Neural cell (in vitro differentiated cells): ENCODE data around the gene TBC1D32. TPM values are rescaled to one million over a fixed set of nuclear protein-coding genes. Genes with fewer than 3 reads are reported as not detected.

Experiments used
- H2AFZ ChIP-seq: fragments of 200-600, 300-800 bp; sonication (generic), shearing (Covaris generic); 2 replicates; pipeline ENCODE4 v1.6.0; 2014; ENCODE audit warnings: low read depth, mild to moderate bottlenecking, antibody characterized with exemption, low read length, moderate library complexity
- H3F3A ChIP-seq: fragments of 200-600 bp; shearing (Covaris generic); 2 replicates; pipeline ENCODE4 v1.6.1; 2016; ENCODE audit warnings: mild to moderate bottlenecking, moderate library complexity, mixed read lengths, antibody characterized with exemption, low read length; ENCODE audit not compliant: insufficient read depth, poor library complexity, severe bottlenecking
- H3K27ac ChIP-seq: fragments of 200-600, 300-800 bp; sonication (generic), shearing (Covaris generic); 2 replicates; pipeline ENCODE4 v1.5.1; 2014; ENCODE audit warnings: mild to moderate bottlenecking, low read length, moderate library complexity
- H3K27me3 ChIP-seq: fragments of 300-800, 200-600 bp; sonication (generic), shearing (Covaris generic); 2 replicates; pipeline ENCODE4 v1.6.0; 2014; ENCODE audit warnings: mild to moderate bottlenecking, low read depth, low read length, moderate library complexity; ENCODE audit not compliant: insufficient read depth
- H3K36me3 ChIP-seq: fragments of 300-800, 200-600 bp; sonication (generic), shearing (Covaris generic); 2 replicates; pipeline ENCODE4 v1.5.1; 2014; ENCODE audit warnings: mild to moderate bottlenecking, antibody characterized with exemption, low read length, moderate library complexity; ENCODE audit not compliant: insufficient read depth
- H3K4me2 ChIP-seq: fragments of 300-800, 200-600 bp; sonication (generic), shearing (Covaris generic); 2 replicates; pipeline ENCODE4 v1.6.0; 2014; ENCODE audit warnings: mild to moderate bottlenecking, low read length
- H3K4me3 ChIP-seq: fragments of 300-800, 200-600 bp; sonication (generic), shearing (Covaris generic); 2 replicates; pipeline ENCODE4 v1.5.1; 2014; ENCODE audit warnings: mild to moderate bottlenecking, low read length, moderate library complexity
- H3K79me2 ChIP-seq: fragments of 200-600 bp; shearing (Covaris generic); replicated peaks from 2 replicates; pipeline ENCODE4 v1.6.0; 2014; ENCODE audit warnings: mild to moderate bottlenecking, low read length, moderate library complexity; ENCODE audit not compliant: insufficient read depth
- H3K9ac ChIP-seq: fragments of 300-800, 200-600 bp; sonication (generic), shearing (Covaris generic); 2 replicates; pipeline ENCODE4 v1.6.1; 2016; ENCODE audit warnings: mild to moderate bottlenecking, low read length, mixed read lengths
- H3K9me2 ChIP-seq: fragments of 200-600 bp; shearing (Covaris generic); 2 replicates; pipeline ENCODE4 v1.6.1; 2016; ENCODE audit warnings: mild to moderate bottlenecking, low read length, mixed read lengths; ENCODE audit not compliant: insufficient read depth
- H3K9me3 ChIP-seq: fragments of 200-600, 300-800 bp; sonication (generic), shearing (Covaris generic); 2 replicates; pipeline ENCODE4 v1.6.1; 2016; ENCODE audit warnings: mild to moderate bottlenecking, mixed run types, low read length, moderate library complexity, mixed read lengths
- H4K20me1 ChIP-seq: fragments of 200-600 bp; shearing (Covaris generic); 2 replicates; pipeline ENCODE4 v1.6.1; 2016; ENCODE audit warnings: mild to moderate bottlenecking, mixed run types; ENCODE audit not compliant: insufficient read depth
- CTCF ChIP-seq: fragments of 450-650 bp; IDR thresholded peaks from 2 replicates; pipeline ENCODE4 v1.5.1; 2014; ENCODE audit warnings: antibody characterized with exemption, mild to moderate bottlenecking, moderate library complexity; ENCODE audit not compliant: poor library complexity, severe bottlenecking
- EP300 ChIP-seq: fragments of 450-650 bp; conservative IDR thresholded peaks from 2 replicates; pipeline ENCODE4 v1.6.1; 2014; ENCODE audit warnings: antibody characterized with exemption, mild to moderate bottlenecking, moderate library complexity; ENCODE audit not compliant: poor library complexity, severe bottlenecking
- EZH2 ChIP-seq: fragments of 200-600, 300-800 bp; shearing (Covaris generic), sonication (generic); IDR thresholded peaks from 2 replicates; pipeline ENCODE4 v1.6.1; 2014; ENCODE audit warnings: antibody characterized with exemption, low read length, borderline replicate concordance, mild to moderate bottlenecking; ENCODE audit not compliant: insufficient read depth, poor library complexity, severe bottlenecking
- MXI1 ChIP-seq: fragments of 450-650 bp; conservative IDR thresholded peaks from 2 replicates; pipeline ENCODE4 v1.6.1; 2014; ENCODE audit warnings: antibody characterized with exemption, mild to moderate bottlenecking; ENCODE audit not compliant: poor library complexity, severe bottlenecking
- POLR2AphosphoS5 ChIP-seq: IDR thresholded peaks from 2 replicates; pipeline ENCODE4 v1.6.1; 2012
- RAD21 ChIP-seq: fragments of 450-650 bp; conservative IDR thresholded peaks from 2 replicates; pipeline ENCODE4 v1.6.1; 2014; ENCODE audit warnings: antibody characterized with exemption, mild to moderate bottlenecking, moderate library complexity
- SMC3 ChIP-seq: fragments of 450-650 bp; conservative IDR thresholded peaks from 2 replicates; pipeline ENCODE4 v1.6.1; 2014; ENCODE audit warnings: antibody characterized with exemption, mild to moderate bottlenecking, moderate library complexity; ENCODE audit not compliant: poor library complexity
- TAF1 ChIP-seq: IDR thresholded peaks from 2 replicates; pipeline ENCODE4 v1.6.1; 2012; ENCODE audit warnings: low read depth
- polyA plus RNA-seq: library from polyadenylated mRNA; depleted of rRNA; stranded (reverse); fragments of >200 nt; gene quantifications from 2 replicates; pipeline ENCODE4 v1.2.3, GENCODE V29; 2014
- TF ChIP-seq, protein P1 (sequence below): IDR thresholded peaks from 2 replicates; pipeline ENCODE4 v1.6.1; 2012; ENCODE audit warnings: borderline replicate concordance

The TBC1D32 gene
- polyA plus RNA-seq, 1 donor from 2014 or later, result 33.2 TPM

DNA sequence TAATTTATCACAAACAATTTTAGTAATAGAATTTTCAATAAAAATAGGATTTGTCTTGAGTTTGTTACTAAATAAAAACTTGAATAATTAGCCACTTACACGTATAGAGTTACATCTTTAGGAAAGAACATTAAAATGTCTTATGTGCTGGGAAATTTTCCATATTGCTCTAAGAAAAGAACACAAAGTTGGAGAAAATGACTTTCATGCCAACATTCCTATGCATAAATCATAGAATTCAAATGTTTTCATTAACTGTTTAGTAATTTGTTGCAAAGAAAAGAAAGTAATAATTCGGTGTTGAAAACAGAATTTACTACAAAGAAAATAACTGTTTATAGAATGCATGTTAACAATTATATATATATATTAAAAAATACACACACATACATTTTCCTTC, 4.7 kb upstream of the TBC1D32 start:
- no peak overlapping the region for H3K4me3 ChIP-seq
- H3K27me3 ChIP-seq, result no peaks in the 10 kb centered on the region
- no peaks in the 10 kb centered on the region for H3K36me3 ChIP-seq
- H3K9ac ChIP-seq, result no peak overlapping the region
- no peak for TF ChIP-seq POLR2AphosphoS5
- TF ChIP-seq EZH2, result no peak
- TF ChIP-seq EP300, result no peak
- no peak for TF ChIP-seq RAD21
- TF ChIP-seq, protein P1, sequence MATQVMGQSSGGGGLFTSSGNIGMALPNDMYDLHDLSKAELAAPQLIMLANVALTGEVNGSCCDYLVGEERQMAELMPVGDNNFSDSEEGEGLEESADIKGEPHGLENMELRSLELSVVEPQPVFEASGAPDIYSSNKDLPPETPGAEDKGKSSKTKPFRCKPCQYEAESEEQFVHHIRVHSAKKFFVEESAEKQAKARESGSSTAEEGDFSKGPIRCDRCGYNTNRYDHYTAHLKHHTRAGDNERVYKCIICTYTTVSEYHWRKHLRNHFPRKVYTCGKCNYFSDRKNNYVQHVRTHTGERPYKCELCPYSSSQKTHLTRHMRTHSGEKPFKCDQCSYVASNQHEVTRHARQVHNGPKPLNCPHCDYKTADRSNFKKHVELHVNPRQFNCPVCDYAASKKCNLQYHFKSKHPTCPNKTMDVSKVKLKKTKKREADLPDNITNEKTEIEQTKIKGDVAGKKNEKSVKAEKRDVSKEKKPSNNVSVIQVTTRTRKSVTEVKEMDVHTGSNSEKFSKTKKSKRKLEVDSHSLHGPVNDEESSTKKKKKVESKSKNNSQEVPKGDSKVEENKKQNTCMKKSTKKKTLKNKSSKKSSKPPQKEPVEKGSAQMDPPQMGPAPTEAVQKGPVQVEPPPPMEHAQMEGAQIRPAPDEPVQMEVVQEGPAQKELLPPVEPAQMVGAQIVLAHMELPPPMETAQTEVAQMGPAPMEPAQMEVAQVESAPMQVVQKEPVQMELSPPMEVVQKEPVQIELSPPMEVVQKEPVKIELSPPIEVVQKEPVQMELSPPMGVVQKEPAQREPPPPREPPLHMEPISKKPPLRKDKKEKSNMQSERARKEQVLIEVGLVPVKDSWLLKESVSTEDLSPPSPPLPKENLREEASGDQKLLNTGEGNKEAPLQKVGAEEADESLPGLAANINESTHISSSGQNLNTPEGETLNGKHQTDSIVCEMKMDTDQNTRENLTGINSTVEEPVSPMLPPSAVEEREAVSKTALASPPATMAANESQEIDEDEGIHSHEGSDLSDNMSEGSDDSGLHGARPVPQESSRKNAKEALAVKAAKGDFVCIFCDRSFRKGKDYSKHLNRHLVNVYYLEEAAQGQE, result no peak
- TF ChIP-seq MXI1, result no peak
- TF ChIP-seq SMC3, result no peak
- no peak for TF ChIP-seq CTCF
- TF ChIP-seq TAF1, result no peak
- no peak overlapping the region for H2AFZ ChIP-seq
- no peaks in the 10 kb centered on the region for H3F3A ChIP-seq
- no peak overlapping the region for H3K4me2 ChIP-seq
- H3K9me3 ChIP-seq, result no peaks in the 10 kb centered on the region
- no peaks in the 10 kb centered on the region for H3K79me2 ChIP-seq
- H3K27ac ChIP-seq, result no peak overlapping the region
- H3K9me2 ChIP-seq, result no peaks in the 10 kb centered on the region
- no peaks in the 10 kb centered on the region for H4K20me1 ChIP-seq

GRCh38 chr6:121338366-121338765, 4.1 kb upstream of the TBC1D32 start:
- Histone ChIP-seq H3K9me3 (no peaks in the 10 kb centered on the region), H3K9me2 (no peaks in the 10 kb centered on the region), H4K20me1 (no peaks in the 10 kb centered on the region), H3K4me2 (no peak overlapping the region), H3K79me2 (no peaks in the 10 kb centered on the region), H2AFZ (no peak overlapping the region), H3K9ac (no peak overlapping the region), H3K4me3 (no peak overlapping the region), H3K27me3 (no peaks in the 10 kb centered on the region), H3K36me3 (no peaks in the 10 kb centered on the region), H3F3A (no peaks in the 10 kb centered on the region), H3K27ac (no peak overlapping the region)
- TF ChIP-seq SMC3, result no peak
- TF ChIP-seq, protein P1, result no peak
- TF ChIP-seq EP300, result no peak
- no peak for TF ChIP-seq RAD21
- TF ChIP-seq MXI1, result no peak
- no peak for TF ChIP-seq POLR2AphosphoS5
- no peak for TF ChIP-seq EZH2
- no peak for TF ChIP-seq TAF1
- TF ChIP-seq CTCF, result no peak
